HEK293 (cell line): ENCODE measurements around the gene SRSF6.

Experiments used
- ELK4 ChIP-seq: IDR thresholded peaks from 2 replicates; pipeline ENCODE4 v1.6.1; 2011; ENCODE audit warnings: mild to moderate bottlenecking, low read depth, low read length, borderline replicate concordance
- GLI2 ChIP-seq: fragments of 450-650 bp; formaldehyde crosslinking; IDR thresholded peaks from 2 replicates; pipeline ENCODE4; 2017; ENCODE audit warnings: missing biosample characterization, missing genetic modification characterization, low read depth, borderline replicate concordance
- KLF16 ChIP-seq: fragments of 450-650 bp; formaldehyde crosslinking; IDR thresholded peaks from 2 replicates; pipeline ENCODE4 v1.5.1; 2017; ENCODE audit warnings: missing biosample characterization, missing genetic modification characterization
- PRDM10 ChIP-seq: fragments of 450-650 bp; formaldehyde crosslinking; IDR thresholded peaks from 2 replicates; pipeline ENCODE4 v1.5.1; 2016; ENCODE audit warnings: missing biosample characterization, missing genetic modification characterization
- ZBTB44 ChIP-seq: fragments of 450-650 bp; IDR thresholded peaks from 2 replicates; pipeline ENCODE4 v1.5.1; 2018; ENCODE audit warnings: missing biosample characterization, mild to moderate bottlenecking, missing genetic modification characterization
- ZBTB7A ChIP-seq: fragments of 450-650 bp; formaldehyde crosslinking; IDR thresholded peaks from 2 replicates; pipeline ENCODE4 v1.5.1; 2016; ENCODE audit warnings: low read depth, missing biosample characterization, missing genetic modification characterization
- ZNF114 ChIP-seq: fragments of 450-650 bp; formaldehyde crosslinking; IDR thresholded peaks from 2 replicates; pipeline ENCODE4 v1.5.0; 2017; ENCODE audit warnings: missing biosample characterization, missing genetic modification characterization
- ZNF121 ChIP-seq: fragments of 450-650 bp; formaldehyde crosslinking; IDR thresholded peaks from 2 replicates; pipeline ENCODE4 v1.5.1; 2016; ENCODE audit warnings: missing biosample characterization, missing genetic modification characterization
- ZNF19 ChIP-seq: fragments of 450-650 bp; formaldehyde crosslinking; IDR thresholded peaks from 2 replicates; pipeline ENCODE4; 2016; ENCODE audit warnings: missing biosample characterization, missing genetic modification characterization, low read depth
- ZNF24 ChIP-seq: fragments of 450-650 bp; formaldehyde crosslinking; IDR thresholded peaks from 2 replicates; pipeline ENCODE4 v1.5.1; 2016; ENCODE audit warnings: missing biosample characterization, missing genetic modification characterization
- ZNF37A ChIP-seq: fragments of 450-650 bp; IDR thresholded peaks from 2 replicates; pipeline ENCODE4 v1.5.1; 2018; ENCODE audit warnings: missing biosample characterization, missing genetic modification characterization
- ZNF830 ChIP-seq: fragments of 450-650 bp; IDR thresholded peaks from 2 replicates; pipeline ENCODE4 v1.5.0; 2018; ENCODE audit warnings: missing biosample characterization, missing genetic modification characterization, low read depth, mild to moderate bottlenecking, moderate library complexity
- TF ChIP-seq, protein P1 (sequence below): fragments of 450-650 bp; formaldehyde crosslinking; IDR thresholded peaks from 2 replicates; pipeline ENCODE4 v1.5.1; 2016; ENCODE audit warnings: missing biosample characterization, missing genetic modification characterization
- TF ChIP-seq, protein P2 (sequence below): fragments of 450-650 bp; formaldehyde crosslinking; IDR thresholded peaks from 2 replicates; pipeline ENCODE4 v1.5.1; 2016; ENCODE audit warnings: missing biosample characterization, missing genetic modification characterization, borderline replicate concordance

- no peak for TF ChIP-seq ZNF37A (tag by site-specific recombination)
- TF ChIP-seq, protein P1, sequence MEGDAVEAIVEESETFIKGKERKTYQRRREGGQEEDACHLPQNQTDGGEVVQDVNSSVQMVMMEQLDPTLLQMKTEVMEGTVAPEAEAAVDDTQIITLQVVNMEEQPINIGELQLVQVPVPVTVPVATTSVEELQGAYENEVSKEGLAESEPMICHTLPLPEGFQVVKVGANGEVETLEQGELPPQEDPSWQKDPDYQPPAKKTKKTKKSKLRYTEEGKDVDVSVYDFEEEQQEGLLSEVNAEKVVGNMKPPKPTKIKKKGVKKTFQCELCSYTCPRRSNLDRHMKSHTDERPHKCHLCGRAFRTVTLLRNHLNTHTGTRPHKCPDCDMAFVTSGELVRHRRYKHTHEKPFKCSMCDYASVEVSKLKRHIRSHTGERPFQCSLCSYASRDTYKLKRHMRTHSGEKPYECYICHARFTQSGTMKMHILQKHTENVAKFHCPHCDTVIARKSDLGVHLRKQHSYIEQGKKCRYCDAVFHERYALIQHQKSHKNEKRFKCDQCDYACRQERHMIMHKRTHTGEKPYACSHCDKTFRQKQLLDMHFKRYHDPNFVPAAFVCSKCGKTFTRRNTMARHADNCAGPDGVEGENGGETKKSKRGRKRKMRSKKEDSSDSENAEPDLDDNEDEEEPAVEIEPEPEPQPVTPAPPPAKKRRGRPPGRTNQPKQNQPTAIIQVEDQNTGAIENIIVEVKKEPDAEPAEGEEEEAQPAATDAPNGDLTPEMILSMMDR (tag by site-specific recombination) = no peak
- TF ChIP-seq ZNF24 (tag by site-specific recombination) = no peak
- TF ChIP-seq PRDM10 = no peak
- TF ChIP-seq ZBTB44 (tag by site-specific recombination) = no peak
- TF ChIP-seq ZNF114 = no peak
- no peak for TF ChIP-seq KLF16 (tag by site-specific recombination)
- no peak for TF ChIP-seq ZNF121
- TF ChIP-seq ZBTB7A (tag by site-specific recombination) = no peak
- TF ChIP-seq ELK4 = no peak
- TF ChIP-seq ZNF830 (tag by site-specific recombination) = no peak
- TF ChIP-seq, protein P2, sequence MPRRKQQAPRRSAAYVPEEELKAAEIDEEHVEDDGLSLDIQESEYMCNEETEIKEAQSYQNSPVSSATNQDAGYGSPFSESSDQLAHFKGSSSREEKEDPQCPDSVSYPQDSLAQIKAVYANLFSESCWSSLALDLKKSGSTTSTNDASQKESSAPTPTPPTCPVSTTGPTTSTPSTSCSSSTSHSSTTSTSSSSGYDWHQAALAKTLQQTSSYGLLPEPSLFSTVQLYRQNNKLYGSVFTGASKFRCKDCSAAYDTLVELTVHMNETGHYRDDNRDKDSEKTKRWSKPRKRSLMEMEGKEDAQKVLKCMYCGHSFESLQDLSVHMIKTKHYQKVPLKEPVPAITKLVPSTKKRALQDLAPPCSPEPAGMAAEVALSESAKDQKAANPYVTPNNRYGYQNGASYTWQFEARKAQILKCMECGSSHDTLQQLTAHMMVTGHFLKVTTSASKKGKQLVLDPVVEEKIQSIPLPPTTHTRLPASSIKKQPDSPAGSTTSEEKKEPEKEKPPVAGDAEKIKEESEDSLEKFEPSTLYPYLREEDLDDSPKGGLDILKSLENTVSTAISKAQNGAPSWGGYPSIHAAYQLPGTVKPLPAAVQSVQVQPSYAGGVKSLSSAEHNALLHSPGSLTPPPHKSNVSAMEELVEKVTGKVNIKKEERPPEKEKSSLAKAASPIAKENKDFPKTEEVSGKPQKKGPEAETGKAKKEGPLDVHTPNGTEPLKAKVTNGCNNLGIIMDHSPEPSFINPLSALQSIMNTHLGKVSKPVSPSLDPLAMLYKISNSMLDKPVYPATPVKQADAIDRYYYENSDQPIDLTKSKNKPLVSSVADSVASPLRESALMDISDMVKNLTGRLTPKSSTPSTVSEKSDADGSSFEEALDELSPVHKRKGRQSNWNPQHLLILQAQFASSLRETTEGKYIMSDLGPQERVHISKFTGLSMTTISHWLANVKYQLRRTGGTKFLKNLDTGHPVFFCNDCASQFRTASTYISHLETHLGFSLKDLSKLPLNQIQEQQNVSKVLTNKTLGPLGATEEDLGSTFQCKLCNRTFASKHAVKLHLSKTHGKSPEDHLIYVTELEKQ = no peak
- no peak for TF ChIP-seq ZNF19 (tag by site-specific recombination)
- no peak for TF ChIP-seq GLI2 (tag by site-specific recombination)
Measured at GRCh38 chr20:43430265-43431133, 27.2 kb upstream of the SRSF6 start.
